Psoas muscle (tissue), 8 donors: ENCODE measurements around the gene CA9. TPM values are rescaled to one million over a fixed set of nuclear protein-coding genes. Genes with fewer than 3 reads are reported as not detected.

Source experiments
- ATAC-seq, 4 donors: fragments of 200-7000 bp; cut with Tn5 transposase; one replicate each; pipeline ENCODE4 v1.9.1; 2020; ENCODE audit warnings: moderate library complexity in 3 of 4, mild to moderate bottlenecking in 2 of 4
- DNase-seq, 2 donors: peaks; one replicate each; pipeline ENCODE4 v3.0.0-alpha.2; 2020
- H3K27ac ChIP-seq: fragments of 200-600 bp; one replicate; pipeline ENCODE4 v1.8.0; 2022
- H3K27me3 ChIP-seq, 3 donors: fragments of 200-600 bp in 1 of 3; one replicate each; pipeline versions ENCODE4 v1.6.1 to v1.8.0; 2013 to 2022; ENCODE audit warnings: low read length in 2 of 3, mild to moderate bottlenecking in 2 of 3, moderate library complexity in 1 of 3; ENCODE audit not compliant: insufficient read depth in 3 of 3
- H3K36me3 ChIP-seq, 2 donors: fragments of 200-600 bp in 1 of 2; one replicate each; pipeline versions ENCODE4 v1.6.1 to v1.8.0; 2013 to 2022; ENCODE audit warnings: low read depth in 1 of 2, mild to moderate bottlenecking in 1 of 2, moderate library complexity in 1 of 2; ENCODE audit not compliant: insufficient read depth in 1 of 2
- H3K4me1 ChIP-seq: fragments of 200-600 bp; one replicate; pipeline ENCODE4 v1.8.0; 2022
- H3K4me3 ChIP-seq: fragments of 200-600 bp; one replicate; pipeline ENCODE4 v1.8.0; 2022; ENCODE audit warnings: mild to moderate bottlenecking
- H3K9me3 ChIP-seq: fragments of 200-600 bp; one replicate; pipeline ENCODE4 v1.8.0; 2022
- CTCF ChIP-seq: fragments of 200-600 bp; IDR thresholded peaks from one replicate; pipeline ENCODE4 v1.8.0; 2022; ENCODE audit warnings: antibody characterized with exemption
- WGBS, 3 donors: extraction: QIAGEN DNeasy Blood & Tissue Kit; methylation state at CpG; one replicate each; pipeline versions ENCODE4 v1.1.6 to v1.1.7; 2013; 5-methylcytosine and 5-hydroxymethylcytosine counted together
- intact Hi-C, 2 donors: fragments of 100-400 bp; cut with DNase I; formaldehyde crosslinking; loops; one replicate each; pipeline versions ENCODE4 v1.11.0 to v1.14.2; 2022
- polyA plus RNA-seq, 3 donors: library from polyadenylated mRNA; stranded (reverse); fragments of 200-250 nt; gene quantifications; one replicate each; pipeline ENCODE4 v1.2.3, GENCODE V29; 2013
- total RNA-seq, 4 donors: library from RNA; stranded (reverse); fragmentation: NEBNext Ultra II Directional in 2 of 4; extraction: Animal tissue kit (Norgen Biotek cat#: 25700) in 2 of 4; gene quantifications; one replicate each; pipeline versions ENCODE4 v1.2.1 to v1.2.4, GENCODE V29; 2021 to 2023
- donor health status: healthy with polysubstance abuse.
- donor health status: DM: no; HTN: no; CAD: no; lungs with moderate emphysema.
- donor health status: Bipolar disorder and iron deficiency.
- donor health status: healthy.
- donor health status: DM: yes; HTN: yes; CAD: no.
- donor health status: DM: no; HTN: no; CAD: no.
- donor health status: DM: no; HTN: no; CAD: no.
- donor health status: DM: yes; HTN: yes; CAD: no.

CA9 gene
- total and polyA plus RNA-seq, 7 donors: 0.03 to 0.49 (median 0.05) TPM; not detected in 4

GRCh38 chr9:35664531-35665470 is 8.9 kb upstream of the CA9 start, which contains the start of gene ARHGEF39:
Gene ARHGEF39 (minus strand): TSS chr9:35665195. CDS start chr9:35665169, 26 bp downstream.
- 3 to 8% (median 5%) methylated on average over 51 to 58 of the region's 58 CpGs for WGBS, 3 donors

GRCh38 chr9:35665471-35665818 is 8.3 kb upstream of the CA9 start:
- intact Hi-C loops: no loop called here
- H3K27ac ChIP-seq: peak overlapping the region; percentile 61
- TF ChIP-seq CTCF: no peak

More at GRCh38 chr9:35664531-35665470, 8.9 kb upstream of the CA9 start, which contains the start of gene ARHGEF39:
- no peak for TF ChIP-seq CTCF
- no peaks in the 10 kb centered on the region for H3K9me3 ChIP-seq
- no peaks in the 10 kb centered on the region for H3K27me3 ChIP-seq
- peak within 1 kb of the TSS; percentile 61 for H3K27ac ChIP-seq
- intact Hi-C loops: loop anchor here (5.0 kb wide), 1 partner anchor 32 kb away; no protein-coding TSS in a partner anchor
- H3K4me3 ChIP-seq: peak within 1 kb of the TSS; percentile 67
- H3K4me1 ChIP-seq: peaks cover 24% of the 10 kb centered on the region
- DNase-seq (peak; percentile 85 to 89), ATAC-seq (peak; percentile 82 to 88 (median 86))
- peaks cover 0 to 16% of the 10 kb centered on the region in 2 donors for H3K36me3 ChIP-seq

DNA sequence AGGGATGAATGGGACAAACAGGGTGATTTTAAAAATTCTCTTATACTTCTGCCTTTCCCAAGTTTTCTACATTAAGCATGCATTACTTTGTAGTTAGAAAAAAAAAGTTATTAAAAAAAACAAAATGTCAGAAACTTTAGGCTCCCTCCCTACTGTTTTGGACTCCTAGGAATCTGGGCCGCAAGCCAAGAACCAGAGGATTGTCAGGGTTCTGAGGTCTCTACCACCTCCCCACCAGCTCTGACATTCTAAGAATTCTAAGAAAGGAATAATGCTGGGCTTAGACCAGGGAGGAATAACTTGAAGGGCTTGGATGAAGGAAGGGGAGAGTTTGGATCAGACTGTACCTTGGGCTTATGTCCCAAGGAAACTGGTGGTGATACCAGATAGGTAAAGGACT is 7.7 kb upstream of the CA9 start:
- ATAC-seq (no peak), DNase-seq (no peak)
- peaks cover 11% of the 10 kb centered on the region for H3K4me1 ChIP-seq
- H3K27me3 ChIP-seq: no peaks in the 10 kb centered on the region
- intact Hi-C loops: no loop called here
- WGBS, 3 donors: 57 to 81% (median 76%) methylated on average over 1 of the region's 1 CpG
- no peak overlapping the region for H3K4me3 ChIP-seq
- no peak for TF ChIP-seq CTCF
- peaks cover 0 to 4% of the 10 kb centered on the region in 2 donors for H3K36me3 ChIP-seq
- H3K27ac ChIP-seq: no peak overlapping the region
- H3K9me3 ChIP-seq: no peaks in the 10 kb centered on the region

More at GRCh38 chr9:35665471-35665818, 8.3 kb upstream of the CA9 start:
- ATAC-seq (no peak), DNase-seq (no peak)
- Histone ChIP-seq H3K36me3 (peaks cover 0 to 10% of the 10 kb centered on the region in 2 donors), H3K27me3 (no peaks in the 10 kb centered on the region), H3K9me3 (no peaks in the 10 kb centered on the region), H3K4me1 (peaks cover 17% of the 10 kb centered on the region), H3K4me3 (peak overlapping the region; percentile 67)
- 29 to 33% (median 31%) methylated on average over 5 of the region's 5 CpGs for WGBS, 3 donors

GRCh38 chr9:35666549-35666948 is 7.2 kb upstream of the CA9 start:
- Histone ChIP-seq H3K9me3 (no peaks in the 10 kb centered on the region), H3K27me3 (no peaks in the 10 kb centered on the region), H3K4me3 (no peak overlapping the region), H3K36me3 (no peaks in the 10 kb centered on the region), H3K27ac (no peak overlapping the region), H3K4me1 (peaks cover 8% of the 10 kb centered on the region)
- TF ChIP-seq CTCF: no peak
- ATAC-seq (no peak), DNase-seq (no peak)
- intact Hi-C loops: no loop called here
- WGBS, 3 donors: 87 to 95% (median 90%) methylated on average over 5 of the region's 5 CpGs
